HG03159 (cell line): ENCODE results near the gene MARCHF11.

Experiments used
- ATAC-seq: cut with Tn5 transposase; IDR thresholded peaks from one replicate; pipeline ENCODE4 v1.9.1; 2021; ENCODE audit warnings: mild to moderate bottlenecking, moderate library complexity; ENCODE audit not compliant: unreplicated experiment

The MARCHF11 gene

DNA sequence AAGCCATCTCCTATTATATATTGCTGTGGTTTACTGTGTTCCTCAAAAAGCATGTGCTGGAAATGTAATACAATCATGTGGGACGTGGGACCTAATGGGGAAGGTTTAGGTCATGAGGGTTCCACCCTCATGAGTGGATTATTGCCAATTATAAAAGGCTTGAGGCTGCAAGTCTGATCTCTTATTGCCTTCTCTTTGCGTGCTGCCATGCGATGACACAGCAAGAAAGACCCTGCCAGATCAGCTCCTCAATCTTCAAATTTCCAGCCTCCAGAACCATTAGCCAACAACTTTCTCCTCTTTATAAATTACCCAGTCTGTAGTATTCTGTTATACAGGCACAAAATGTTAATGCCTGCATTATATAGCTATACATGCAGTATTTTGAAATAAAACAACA, 45.4 kb downstream of the MARCHF11 start:
- ATAC-seq = no peak

DNA sequence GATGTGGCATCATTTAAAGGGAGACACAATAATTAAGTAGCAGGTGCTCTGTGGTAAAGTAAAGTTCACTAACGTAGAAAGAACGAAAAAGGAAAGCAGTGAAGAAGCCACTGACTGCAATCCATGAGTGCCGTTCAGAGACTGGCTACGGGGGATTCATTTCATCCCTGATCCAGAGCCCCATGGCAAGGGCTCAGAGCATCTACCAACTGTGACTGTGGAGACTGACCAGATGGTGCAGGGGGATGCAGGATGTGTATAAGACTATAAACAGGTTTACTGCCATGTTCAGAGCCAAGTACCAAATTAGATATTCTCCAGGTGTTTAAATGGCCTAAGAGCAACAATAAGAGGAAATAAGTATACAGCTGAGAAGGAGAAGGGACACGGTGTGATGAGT, 47.7 kb downstream of the MARCHF11 start:
- no peak for ATAC-seq

DNA sequence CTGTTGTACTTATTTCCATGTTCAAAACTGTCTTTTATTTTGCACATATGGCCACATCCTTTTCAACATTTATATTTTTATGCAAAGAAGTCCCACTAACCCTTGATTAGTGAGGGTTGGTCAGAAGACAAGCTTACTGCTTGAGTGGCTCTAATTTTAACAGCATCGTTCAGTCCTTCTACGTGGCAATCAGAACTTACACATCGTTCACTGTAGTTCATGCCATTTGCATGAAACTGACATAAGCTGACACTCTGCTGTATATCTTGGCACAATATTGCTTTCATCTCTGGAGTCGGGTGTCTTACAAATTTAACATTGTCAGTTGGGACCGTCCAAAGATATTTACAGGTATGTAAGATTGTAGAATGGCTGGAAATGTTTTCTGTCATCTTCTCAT, 50.6 kb downstream of the MARCHF11 start:
- no peak for ATAC-seq

DNA sequence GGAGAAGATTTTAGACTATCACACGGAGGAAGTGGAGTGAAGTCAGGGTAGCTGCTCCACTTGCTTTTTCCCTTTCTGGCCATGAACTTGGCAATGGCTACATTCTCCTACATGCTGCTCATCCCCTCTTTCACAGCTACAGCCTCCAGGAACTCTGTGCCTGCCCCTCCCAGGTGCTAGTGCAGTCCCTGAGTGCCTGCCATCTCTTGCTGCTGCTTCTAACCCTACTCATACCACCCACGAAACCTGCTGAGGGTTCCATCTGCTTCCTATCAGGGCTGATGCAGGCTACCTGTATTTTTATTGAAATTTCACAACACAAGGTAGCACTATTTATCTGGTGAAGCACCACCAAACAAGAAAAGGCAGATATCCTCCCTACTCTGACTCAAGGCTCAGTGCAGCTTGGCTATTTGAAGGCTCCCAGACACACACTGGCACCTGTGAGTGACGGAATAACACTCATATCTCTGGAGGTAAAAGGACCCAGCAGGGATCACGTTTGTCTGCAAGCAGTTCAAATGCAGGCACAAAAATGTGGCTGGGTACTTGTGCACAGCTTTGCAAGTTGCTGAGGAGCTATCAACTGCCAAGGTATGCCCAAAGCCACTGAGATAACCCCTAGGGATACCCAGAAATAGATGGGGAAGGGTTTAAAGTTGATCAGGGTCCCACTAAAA, 51.6 kb downstream of the MARCHF11 start:
- no peak for ATAC-seq

DNA sequence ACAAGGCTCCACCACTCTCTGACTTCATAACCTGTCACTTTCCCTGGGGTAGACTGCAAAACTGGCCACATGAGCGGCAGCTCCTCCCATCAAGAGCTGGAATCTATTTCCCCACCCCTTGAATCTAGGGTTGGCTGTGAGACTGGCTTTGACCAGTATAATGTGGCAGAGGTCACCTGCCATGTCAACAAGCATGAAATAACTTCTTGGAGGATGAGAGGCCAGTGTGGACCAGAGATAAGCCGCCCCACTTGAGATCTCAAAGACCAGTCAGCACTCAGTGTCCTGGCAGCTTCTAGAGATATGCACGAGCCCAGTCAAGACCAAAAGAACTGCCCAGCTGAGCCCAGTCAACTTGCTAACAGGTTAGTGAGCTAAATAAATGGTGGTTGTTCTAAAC, 59.0 kb downstream of the MARCHF11 start:
- ATAC-seq = no peak

DNA sequence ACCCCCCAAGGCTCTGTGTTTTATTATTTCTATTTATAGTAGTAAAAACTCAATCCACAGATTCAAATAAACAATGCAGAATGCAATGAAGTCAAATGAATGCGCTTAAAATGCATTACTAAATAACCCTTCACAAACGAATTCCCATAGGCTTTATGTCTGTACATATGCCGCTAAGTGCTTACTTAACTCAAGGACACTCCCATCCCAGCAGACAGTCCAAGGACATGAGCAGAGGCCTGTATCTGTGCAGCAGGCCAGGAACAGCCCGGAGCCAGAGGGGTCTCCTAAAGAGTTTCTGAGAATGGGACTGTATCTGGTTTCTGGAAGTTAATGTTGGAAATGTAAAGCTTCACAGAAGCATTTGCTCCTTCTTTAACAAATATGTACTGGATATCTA, 59.8 kb downstream of the MARCHF11 start:
- ATAC-seq = no peak

DNA sequence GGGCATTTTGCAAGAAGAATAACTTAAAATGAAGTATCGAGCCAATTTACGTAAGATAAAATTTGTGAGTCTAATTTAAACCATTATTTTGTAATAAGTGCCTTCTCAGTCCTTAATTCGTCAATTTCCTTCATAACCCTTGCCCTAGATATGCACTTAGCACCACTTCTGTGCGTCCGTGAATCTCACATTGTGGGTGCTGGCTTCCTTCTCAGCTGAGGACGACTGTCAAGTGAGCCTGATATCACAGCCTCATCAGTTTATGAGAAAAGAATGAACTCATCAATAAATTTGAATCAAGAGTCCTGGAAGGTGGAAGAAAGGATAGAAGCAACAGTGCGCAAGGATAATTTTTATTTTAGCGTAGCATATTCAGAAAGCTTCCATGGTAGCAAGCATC, 64.5 kb downstream of the MARCHF11 start:
- no peak for ATAC-seq

GRCh38 chr5:16108418-16108817, 71.2 kb downstream of the MARCHF11 start:
- no peak for ATAC-seq

- ATAC-seq = no peak
Measured at GRCh38 chr5:16104961-16105360, 74.6 kb downstream of the MARCHF11 start.

GRCh38 chr5:16095612-16096011, 84.0 kb downstream of the MARCHF11 start:
- ATAC-seq = no peak

GRCh38 chr5:16090270-16090669, 89.3 kb downstream of the MARCHF11 start:
- no peak for ATAC-seq

GRCh38 chr5:16082982-16083381, 96.6 kb downstream of the MARCHF11 start:
- no peak for ATAC-seq

DNA sequence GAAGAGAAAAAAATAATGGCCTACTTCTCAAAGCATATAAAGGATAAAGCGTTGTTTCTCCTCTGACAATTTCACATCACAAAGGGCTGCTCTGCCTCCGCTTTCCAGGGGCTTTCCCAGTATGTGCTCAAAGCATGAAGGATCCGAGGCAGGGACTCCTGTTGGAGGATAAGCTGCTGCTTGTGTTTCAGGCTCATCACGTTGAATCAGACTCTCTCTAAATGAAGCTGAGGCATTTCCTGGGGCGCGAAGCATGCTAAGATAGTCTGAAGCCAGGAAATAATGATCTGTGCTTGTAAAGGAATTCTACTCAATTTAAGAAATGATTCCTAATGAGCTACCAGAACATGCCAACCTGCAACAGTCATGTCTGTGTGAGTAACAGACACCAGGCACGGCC, 97.5 kb downstream of the MARCHF11 start:
- ATAC-seq = no peak

GRCh38 chr5:16081376-16081955, 98.1 kb downstream of the MARCHF11 start:
- ATAC-seq = no peak

DNA sequence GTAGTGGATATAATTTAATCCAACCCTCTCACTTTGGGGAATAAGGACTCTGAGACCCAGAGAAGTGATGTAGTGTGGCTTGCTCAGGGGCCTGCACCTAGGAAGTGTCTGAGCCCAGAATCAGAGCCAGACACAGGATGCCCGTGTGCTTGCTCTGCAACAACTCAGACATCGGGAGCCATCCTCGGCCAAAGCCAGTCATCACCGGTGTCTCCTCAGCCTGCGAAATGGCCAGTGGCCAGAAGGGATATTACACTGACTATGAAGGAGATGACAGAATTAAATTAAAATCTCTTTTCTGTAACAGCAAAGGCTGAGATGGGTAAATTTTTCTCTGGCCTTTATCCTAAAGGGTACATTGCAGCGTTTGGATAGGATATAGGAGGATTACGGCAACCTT, 102.9 kb downstream of the MARCHF11 start:
- ATAC-seq = no peak

DNA sequence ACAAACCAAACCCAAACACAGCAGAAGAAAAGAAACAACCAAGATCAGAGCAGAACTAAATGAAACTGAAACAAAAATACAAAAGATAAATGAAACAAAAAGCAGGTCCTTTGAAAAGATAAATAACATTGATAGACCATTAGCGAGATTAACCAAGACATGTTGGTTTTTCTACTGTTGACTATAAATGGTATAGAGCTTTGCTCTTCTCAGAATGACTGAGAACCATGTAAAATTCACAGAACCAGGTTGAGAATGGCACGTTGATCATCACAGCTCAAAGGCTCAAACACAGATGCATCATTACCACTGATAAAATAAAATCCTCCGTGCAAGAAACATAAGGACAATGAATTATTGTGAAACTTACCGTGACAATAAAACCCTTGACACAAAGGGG, 105.2 kb downstream of the MARCHF11 start:
- no peak for ATAC-seq

DNA sequence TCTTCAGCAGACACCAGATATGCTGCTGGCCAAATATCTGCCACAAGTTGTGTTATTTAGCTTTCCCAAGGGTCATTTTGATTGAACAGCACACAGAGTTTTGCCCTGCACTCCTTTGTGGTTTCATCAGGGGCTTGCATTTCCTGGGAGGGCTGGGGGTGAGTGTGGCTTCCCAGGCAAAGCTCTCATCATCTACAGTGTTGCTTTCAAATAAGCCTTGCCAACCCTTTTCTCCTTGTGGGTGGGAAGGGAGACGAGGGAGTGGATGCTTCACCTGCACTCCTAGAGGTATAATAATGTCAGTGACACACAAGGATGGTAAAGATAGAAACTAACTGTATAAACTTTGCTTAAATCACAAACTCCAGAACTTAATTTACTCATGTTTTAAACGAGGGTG, 107.0 kb downstream of the MARCHF11 start:
- ATAC-seq = no peak

DNA sequence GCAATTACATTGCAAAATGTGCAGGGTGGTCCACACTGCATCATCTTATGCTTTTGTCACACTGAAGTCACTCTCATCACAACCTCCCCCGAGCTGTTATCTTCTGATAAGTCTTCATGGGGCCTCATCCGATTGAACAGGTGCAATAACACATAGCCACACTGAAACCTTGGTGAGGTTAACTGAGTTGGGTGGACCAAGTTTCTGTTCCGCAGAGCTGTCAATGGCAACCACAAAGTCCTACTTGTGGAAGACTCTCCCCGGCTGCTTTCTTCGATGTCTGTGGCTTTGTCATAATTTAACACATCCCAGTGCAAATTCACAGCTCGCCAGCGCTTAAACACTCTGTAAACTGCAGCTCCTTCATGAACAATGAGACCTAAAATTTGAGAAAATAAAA, 112.2 kb downstream of the MARCHF11 start:
- ATAC-seq = no peak

GRCh38 chr5:16066810-16067209, 112.8 kb downstream of the MARCHF11 start:
- no peak for ATAC-seq

- no peak for ATAC-seq
Measured at GRCh38 chr5:16066320-16066719, 113.3 kb downstream of the MARCHF11 start.

- ATAC-seq = no peak
Measured at GRCh38 chr5:16065831-16066230, 113.8 kb downstream of the MARCHF11 start.

DNA sequence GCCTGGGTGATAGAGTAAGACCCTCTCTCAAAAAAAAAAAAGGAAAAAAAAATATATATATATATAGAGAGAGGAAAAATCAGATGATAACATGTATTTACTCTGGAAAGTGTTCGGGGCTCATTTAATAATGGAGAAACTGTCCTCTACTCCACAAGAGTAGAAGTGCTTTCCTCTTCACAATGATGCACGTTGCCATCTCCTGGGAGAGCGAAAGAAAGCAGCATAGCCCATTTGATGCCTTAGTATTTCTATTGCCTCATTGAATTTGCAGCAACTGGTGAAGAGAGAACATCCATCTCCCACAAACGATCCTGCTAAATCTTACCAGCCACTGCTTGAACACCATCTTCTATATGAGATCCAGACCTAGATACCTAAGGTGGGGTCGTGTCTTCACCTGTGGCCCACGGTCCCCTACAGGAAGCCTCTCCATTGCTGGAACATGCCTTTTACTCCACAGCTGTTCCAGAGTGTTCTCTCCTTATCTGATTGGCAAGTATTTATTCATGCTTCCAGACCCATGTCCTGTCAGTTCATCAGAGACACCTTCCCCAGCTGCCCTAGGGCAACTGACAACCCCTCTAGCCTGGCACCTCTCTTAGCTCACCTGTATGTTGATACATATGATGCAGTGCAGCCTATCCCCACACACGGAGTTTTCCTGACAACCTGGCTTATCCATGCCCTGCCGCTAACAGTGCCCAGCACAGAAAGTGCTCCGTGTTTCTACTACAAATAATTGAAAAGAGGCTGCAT, 115.3 kb downstream of the MARCHF11 start:
- ATAC-seq = no peak
